AML-193 (cell line): Measurements from ENCODE around the gene SPOCK2.

ENCODE experiments used
- DNase-seq, 2 experiments: peaks; one replicate each; lab custom pipeline; 2025; lab: John Stamatoyannopoulos, UW

Gene SPOCK2

DNA sequence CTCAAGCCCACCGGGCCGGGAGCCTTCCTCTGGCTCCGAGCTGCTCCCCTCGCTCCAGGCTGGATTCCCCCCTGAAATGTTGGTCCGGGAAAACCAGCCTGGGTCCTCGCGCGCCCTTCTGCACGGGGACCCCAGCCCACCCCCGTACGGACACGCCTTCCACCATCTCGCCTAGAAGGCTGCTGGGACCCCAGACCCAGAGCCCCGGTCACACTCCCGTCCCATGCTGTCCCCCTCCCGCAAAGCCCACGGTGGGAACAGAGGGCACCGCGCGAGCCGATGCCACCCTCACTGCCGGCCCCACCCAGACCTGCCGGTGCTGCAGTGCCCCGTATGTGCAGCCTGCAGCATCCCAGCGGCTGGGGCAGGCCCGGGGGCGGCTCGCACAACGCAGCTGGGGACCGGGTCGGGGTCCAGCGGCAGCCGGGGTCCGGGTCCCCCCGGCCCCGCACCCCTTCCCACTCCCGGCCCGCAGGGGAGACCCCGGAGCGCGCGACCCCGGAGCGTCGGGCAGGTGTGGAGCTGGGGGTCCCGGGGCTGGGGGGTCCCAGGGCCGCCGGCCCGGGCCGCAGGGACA lies 871 bp downstream of the SPOCK2 start:
- DNase-seq = no peak

DNA sequence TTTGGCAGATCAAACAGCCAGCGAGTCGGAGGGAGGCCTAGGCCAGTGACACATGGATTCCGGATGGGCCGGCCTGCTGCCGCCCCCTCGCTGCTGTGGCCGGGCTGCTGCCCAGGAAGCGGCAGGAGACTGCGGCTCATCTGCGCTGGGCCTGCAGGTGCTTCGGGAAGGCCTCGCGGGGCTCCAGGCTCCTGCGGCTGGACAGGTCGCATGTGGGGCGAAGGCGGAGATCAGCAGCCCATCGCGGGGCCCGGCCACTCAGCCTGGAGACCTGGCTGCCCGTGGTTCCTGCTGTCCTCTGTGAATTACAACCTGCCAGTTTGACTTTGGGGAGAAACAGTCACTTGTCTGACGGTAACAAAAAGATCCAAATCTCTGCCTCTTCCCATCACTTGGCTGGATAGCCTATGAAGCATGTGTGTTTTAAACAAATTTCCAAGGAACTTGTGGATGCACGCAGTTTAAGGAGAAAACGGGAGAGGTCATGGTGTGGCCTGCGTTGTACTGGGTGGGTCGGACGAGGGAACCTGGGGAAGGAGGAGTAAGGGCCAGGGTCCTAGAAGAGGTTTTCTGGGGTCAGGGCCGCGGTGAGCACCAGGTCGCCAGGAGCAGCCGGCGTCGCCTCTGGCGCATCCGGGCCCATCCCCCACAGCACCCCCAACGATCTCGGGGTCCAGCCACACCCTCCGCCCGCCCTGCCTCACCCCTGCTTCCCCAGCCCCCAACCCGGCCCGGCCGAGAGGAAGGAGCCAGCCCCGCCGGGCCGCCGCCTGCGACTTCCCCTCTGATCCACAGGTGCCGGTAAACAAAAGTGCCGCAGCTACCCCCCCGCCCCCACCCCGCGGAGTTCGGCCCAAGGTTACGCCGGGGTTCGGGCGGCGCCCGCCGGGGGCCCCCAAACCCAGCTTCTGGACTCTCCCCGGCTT lies 1.6 kb downstream of the SPOCK2 start:
- no peak for DNase-seq

- DNase-seq = no peak
Observed at GRCh38 chr10:72085864-72086465, 2.4 kb downstream of the SPOCK2 start.

- no peak for DNase-seq
Observed at GRCh38 chr10:72085166-72085565, 3.2 kb downstream of the SPOCK2 start.

DNA sequence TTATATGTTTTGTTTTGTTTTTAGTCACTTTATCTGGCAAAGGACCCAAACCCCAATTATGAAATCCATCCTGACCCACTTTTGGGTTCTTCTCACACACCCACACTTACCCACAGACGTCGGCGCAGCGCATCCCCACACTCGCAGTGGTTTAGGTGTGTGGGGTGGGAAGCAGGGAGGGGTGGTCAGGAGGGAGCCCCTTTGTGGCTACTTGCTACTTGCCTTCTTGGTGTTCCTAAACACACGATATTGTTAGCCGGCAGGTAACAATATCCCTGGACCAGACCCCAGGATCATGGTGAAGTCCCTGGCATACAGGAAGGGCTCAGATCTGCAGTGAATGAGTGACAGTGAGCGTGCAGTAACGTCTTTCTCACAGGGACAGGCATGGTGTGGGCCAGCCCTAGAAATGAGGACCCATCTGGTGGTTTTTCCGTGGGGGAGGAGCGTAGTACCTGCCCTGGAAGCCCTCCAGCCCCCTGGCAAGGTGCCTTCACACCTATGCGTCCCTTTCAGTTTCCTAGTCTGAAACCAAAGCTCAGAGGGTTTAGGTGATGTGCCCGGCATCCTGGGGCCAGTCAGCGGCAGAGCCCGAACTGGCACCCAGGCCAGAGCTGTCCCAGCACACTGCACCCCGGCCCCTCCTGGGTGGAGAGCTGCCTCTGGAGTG lies 4.4 kb downstream of the SPOCK2 start:
- no peak for DNase-seq

DNA sequence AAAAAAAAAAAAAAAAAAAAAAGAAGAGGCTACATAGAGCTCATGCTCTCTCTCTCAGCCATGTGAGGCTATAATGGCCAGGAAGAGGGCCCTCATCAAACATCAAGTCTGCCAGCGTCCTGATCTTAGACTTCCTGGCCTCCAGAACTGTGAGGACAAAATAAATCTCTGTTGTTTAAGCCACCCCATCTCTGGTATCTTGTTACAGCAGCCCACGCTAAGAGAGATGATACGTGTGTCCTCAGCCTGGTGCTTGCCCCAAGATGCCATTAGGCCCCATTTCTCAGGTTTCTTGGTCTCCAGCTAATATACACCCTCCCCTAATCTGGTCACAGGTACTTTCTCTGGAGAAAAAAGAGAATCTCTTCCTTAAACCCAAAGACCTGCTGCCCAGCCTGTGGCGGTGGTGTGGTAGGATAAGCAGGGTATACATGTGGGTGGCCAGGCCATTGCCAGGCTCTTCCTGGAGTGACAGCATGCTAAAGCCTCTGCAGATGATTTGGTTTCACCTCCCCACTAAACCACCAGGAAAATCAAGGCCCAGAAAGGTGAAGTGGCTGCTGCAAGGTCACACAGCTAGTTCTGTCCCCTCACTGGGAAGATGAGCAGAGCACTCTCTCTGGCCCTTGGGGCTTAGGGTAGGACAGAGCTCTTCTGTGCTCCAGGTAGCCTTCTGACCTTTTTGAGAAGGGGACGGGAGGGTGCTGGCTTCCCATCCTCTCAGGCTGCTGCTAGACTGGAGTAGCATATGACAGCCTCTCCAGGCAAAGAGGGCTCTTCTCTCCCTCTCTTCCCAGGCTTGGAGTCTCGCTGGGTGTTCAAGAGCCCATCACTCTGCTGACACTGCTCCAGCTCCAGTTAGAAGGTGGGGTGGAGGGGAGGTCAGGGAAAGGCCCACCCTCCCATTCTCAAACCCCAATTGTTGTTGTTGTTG lies 5.2 kb downstream of the SPOCK2 start:
- no peak for DNase-seq

- no peak for DNase-seq
Observed at GRCh38 chr10:72081772-72082590, 6.4 kb downstream of the SPOCK2 start.

GRCh38 chr10:72081210-72081609 lies 7.1 kb downstream of the SPOCK2 start:
- no peak for DNase-seq

DNA sequence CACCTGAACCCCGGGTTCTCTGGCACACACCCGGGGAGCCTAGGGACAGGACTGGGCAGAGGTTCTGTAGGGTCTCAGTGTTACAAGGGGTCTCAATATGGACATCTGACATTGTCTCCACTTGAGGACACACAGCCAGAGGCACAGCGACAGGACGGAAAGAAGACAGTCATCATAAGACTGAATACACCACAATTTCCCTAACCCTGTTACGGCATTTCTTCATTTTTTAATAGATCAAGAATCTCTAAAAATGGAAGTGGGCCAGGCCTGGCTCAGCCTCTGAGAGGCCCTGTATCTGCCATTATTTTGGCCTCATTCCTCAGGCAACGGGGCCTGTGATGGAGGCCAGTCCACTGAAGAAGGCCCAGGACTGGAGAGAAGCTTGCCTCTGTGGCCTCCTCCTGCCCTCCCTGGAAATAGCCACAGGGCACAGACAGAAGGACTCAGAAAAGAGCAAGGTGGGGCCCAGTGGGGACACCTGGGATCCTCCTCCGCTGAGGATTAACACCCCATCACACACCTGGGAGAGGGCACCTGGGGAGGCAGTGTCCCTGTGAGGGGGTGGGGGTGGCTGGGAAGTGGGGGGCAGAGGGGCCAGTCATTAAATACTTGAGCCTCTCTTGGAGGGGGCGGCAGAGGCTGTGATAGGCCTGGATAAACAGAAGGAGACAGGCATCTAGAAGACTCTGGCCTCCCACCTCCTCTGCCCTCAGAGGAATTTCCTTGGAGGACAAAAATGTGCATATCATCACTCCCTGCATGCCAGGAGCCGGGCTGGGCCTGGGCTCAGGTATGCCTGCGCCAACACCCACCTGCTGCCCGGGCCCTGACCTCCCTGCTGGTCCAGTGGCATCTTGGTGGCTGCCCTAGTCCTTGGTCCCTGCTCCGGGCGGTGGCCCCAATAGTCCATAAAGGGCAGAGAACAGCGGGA lies 8.0 kb downstream of the SPOCK2 start:
- no peak for DNase-seq

DNA sequence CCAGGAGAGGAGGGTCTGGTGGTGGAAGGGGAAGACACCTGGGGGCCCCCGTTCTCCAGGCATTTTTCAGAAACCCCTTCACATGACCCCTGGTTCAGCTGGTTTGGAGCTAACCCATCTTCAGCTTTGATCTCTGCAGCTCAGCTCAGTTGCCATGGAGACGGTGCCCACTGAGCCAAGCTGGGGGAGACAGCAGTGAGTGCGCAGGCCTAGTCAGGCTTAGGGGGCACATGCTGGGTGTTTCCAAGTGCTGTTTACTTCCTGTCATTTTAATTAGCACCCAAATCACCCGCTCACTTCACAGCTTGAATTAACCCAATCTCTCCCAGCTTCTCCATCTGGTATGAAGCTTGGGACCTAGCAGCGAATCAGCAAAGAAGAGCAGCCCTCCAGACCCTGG lies 9.0 kb downstream of the SPOCK2 start:
- DNase-seq = no peak

GRCh38 chr10:72077275-72077990 lies 10.9 kb downstream of the SPOCK2 start:
- DNase-seq = no peak

DNA sequence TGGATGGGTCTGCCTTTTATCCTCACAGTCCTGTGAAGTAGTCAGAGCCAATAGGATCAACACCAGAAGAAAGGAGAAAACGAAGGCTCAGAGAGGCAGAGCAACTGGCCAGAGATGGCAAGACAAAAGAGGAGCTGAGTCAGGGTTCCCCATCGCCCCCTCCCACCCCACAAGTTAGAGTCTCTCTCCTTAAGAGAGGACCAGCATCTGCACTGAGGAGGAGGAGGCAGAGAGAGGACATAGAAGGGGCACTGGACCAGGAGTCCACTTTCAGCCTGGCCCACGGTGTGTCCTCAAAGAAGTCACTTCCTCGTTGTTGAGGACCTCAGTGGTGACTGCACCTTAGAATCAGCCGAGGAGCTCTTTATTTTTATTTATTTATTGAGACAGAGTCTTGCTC lies 11.6 kb downstream of the SPOCK2 start:
- no peak for DNase-seq

- DNase-seq = no peak
Observed at GRCh38 chr10:72075376-72076115, 12.8 kb downstream of the SPOCK2 start.

DNA sequence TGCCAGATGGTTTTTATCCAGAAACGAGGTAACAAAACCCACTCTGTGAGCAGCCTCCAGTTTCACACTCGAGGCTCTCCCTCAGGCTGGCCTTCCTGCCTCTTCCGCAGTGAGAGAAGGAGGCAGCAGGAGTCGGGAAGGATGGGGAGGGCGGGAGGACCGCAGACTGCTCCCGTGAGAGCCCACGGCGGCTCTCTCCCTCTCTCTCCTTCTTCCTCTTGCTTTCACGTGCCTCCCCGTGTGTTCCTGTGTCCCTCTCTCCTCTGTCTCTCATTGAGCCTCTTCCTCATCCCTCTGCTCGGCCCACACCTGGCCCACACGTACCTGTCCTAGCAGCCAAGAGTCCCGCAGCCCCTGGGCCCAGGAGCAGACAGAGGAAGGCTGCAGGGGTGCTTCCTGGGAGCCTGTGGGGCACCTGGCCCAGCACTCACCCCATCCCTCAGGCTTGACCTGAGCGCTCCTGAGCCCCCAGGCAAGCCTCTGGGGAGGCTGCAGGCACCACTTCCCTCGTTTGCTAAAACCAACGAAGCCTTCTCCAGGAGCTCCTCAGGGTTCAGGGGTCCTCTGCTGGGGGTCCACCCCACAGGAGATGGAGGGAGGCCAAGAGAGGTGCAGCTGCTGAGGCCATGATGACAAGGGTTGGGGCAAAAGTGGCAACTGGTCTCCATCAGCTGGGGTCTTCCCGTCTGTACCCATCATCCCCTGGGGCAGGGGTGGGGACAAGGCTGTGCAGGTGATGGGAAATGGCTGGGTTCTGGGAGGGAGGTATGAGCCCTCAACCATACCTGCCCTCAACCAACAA lies 13.6 kb downstream of the SPOCK2 start:
- DNase-seq = no peak

DNA sequence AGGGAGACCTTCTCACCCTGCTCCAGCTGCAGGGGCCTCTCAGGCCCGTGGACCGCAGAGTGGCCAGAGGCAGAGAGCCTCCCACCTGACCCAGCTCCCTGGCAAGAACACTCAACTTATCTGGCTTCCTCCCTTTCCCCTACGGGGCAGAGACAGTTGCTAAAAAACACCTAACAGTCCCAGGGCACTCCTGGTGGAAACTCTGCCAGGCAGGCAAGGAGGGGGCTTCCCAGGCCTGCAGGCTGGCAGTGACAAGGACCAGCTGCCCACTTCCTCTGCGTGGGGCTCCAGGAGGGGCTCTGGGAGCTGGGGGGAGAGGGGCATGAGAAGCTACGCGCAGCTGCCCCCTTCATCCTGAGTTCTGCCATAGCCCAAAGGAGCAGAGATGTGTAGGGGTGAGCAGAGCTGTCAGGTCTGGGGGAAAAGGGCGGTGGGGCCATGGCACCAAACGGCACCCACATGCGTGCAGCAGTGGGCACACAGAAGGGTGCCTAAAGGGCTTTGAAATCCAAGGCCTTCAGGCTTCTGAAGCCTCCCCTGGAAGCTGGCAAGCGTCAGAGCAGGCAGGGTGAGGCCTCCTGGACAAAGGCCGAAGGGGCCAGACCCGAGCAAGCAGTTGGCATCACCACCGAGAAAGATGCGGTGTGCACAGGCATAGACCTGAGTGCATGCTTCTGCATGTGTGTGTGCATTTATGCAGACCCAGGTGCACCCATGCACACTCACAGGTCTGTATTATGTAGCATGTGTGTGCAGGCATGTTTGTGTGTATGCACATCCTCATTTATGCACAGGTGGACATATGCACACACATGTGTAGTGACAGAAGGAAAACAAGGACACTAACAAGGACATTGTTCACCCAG lies 14.4 kb downstream of the SPOCK2 start:
- DNase-seq = no peak

- no peak for DNase-seq
Observed at GRCh38 chr10:72072639-72073038, 15.7 kb downstream of the SPOCK2 start.
